ENCODE data around the gene MX2.

Gene MX2

GRCh38 chr21:41317458-41317857 is 44.4 kb upstream of the MX2 start:
- no peak for TF ChIP-seq CTCF (IDR thresholded peaks at IDR 0.05)
- H3K9me3 ChIP-seq, result no peaks in the 10 kb centered on the region
- H3K4me3 ChIP-seq (ENCODE audit: low read depth in 1 of 2, low read length in 1 of 2), result no peak overlapping the region
- H3K27me3 ChIP-seq, result peaks cover 78% of the 10 kb centered on the region
- H3K36me3 ChIP-seq, result no peaks in the 10 kb centered on the region
- H3K27ac ChIP-seq, result no peak overlapping the region
- H3K4me1 ChIP-seq (ENCODE audit: control insufficient read depth in 1 of 2, insufficient read depth in 1 of 2, low read depth in 1 of 2, low read length in 1 of 2), result peaks cover 0 to 4% of the 10 kb centered on the region in 2 experiments

- H3K4me3 ChIP-seq (ENCODE audit: low read depth in 1 of 2, low read length in 1 of 2), result no peak overlapping the region
- no peaks in the 10 kb centered on the region for H3K9me3 ChIP-seq
- H3K27ac ChIP-seq, result no peak overlapping the region
- H3K27me3 ChIP-seq, result peaks cover 73% of the 10 kb centered on the region
- no peak for TF ChIP-seq CTCF (IDR thresholded peaks at IDR 0.05)
- no peaks in the 10 kb centered on the region for H3K36me3 ChIP-seq
- peaks cover 0 to 4% of the 10 kb centered on the region in 2 experiments for H3K4me1 ChIP-seq (ENCODE audit: control insufficient read depth in 1 of 2, insufficient read depth in 1 of 2, low read depth in 1 of 2, low read length in 1 of 2)
Measured at GRCh38 chr21:41318218-41318617, 43.6 kb upstream of the MX2 start.

GRCh38 chr21:41319273-41319672 is 42.6 kb upstream of the MX2 start:
- no peak overlapping the region for H3K27ac ChIP-seq
- no peak overlapping the region for H3K4me3 ChIP-seq (ENCODE audit: low read depth in 1 of 2, low read length in 1 of 2)
- H3K27me3 ChIP-seq, result peaks cover 66% of the 10 kb centered on the region
- no peak for TF ChIP-seq CTCF (IDR thresholded peaks at IDR 0.05)
- H3K4me1 ChIP-seq (ENCODE audit: control insufficient read depth in 1 of 2, insufficient read depth in 1 of 2, low read depth in 1 of 2, low read length in 1 of 2), result peaks cover 0 to 4% of the 10 kb centered on the region in 2 experiments
- no peaks in the 10 kb centered on the region for H3K9me3 ChIP-seq
- H3K36me3 ChIP-seq, result no peaks in the 10 kb centered on the region

GRCh38 chr21:41321211-41321907 is 40.5 kb upstream of the MX2 start:
- peaks cover 0 to 4% of the 10 kb centered on the region in 2 experiments for H3K4me1 ChIP-seq (ENCODE audit: control insufficient read depth in 1 of 2, insufficient read depth in 1 of 2, low read depth in 1 of 2, low read length in 1 of 2)
- H3K27me3 ChIP-seq, result peaks cover 45% of the 10 kb centered on the region
- TF ChIP-seq CTCF (IDR thresholded peaks at IDR 0.05), result no peak
- H3K36me3 ChIP-seq, result no peaks in the 10 kb centered on the region
- no peak overlapping the region for H3K27ac ChIP-seq
- no peak overlapping the region for H3K4me3 ChIP-seq (ENCODE audit: low read depth in 1 of 2, low read length in 1 of 2)
- H3K9me3 ChIP-seq, result no peaks in the 10 kb centered on the region

GRCh38 chr21:41321908-41322495 is 39.8 kb upstream of the MX2 start:
- Histone ChIP-seq H3K9me3 (no peaks in the 10 kb centered on the region), H3K27ac (no peak overlapping the region), H3K36me3 (no peaks in the 10 kb centered on the region), H3K4me1 (ENCODE audit: control insufficient read depth in 1 of 2, insufficient read depth in 1 of 2, low read depth in 1 of 2, low read length in 1 of 2) (peaks cover 0 to under 1% of the 10 kb centered on the region in 2 experiments), H3K4me3 (ENCODE audit: low read depth in 1 of 2, low read length in 1 of 2) (no peak overlapping the region), H3K27me3 (peaks cover 38% of the 10 kb centered on the region)
- TF ChIP-seq CTCF (IDR thresholded peaks at IDR 0.05), result no peak
